Measurements from ENCODE around the gene CECR2. TPM values are rescaled to one million over a fixed set of nuclear protein-coding genes. Genes with fewer than 3 reads are reported as not detected.

The CECR2 gene
- total and polyA plus RNA-seq, 8 donors = 0.89 to 4.4 (median 2.7) TPM

- Histone ChIP-seq H3K9me3 (no peaks in the 10 kb centered on the region), H3K27me3 (no peaks in the 10 kb centered on the region), H3K27ac (no peak overlapping the region), H3K4me3 (no peak overlapping the region), H3K4me1 (no peaks in the 10 kb centered on the region), H3K36me3 (no peaks in the 10 kb centered on the region)
- WGBS, 2 donors = 68 to 72% methylated on average over 5 of the region's 5 CpGs
- FAIRE-seq = no peak
- TF ChIP-seq CTCF (IDR thresholded peaks at IDR 0.05) = no peak
- no peak for DNase-seq
- ATAC-seq = no peak
- intact Hi-C loops (cut with DNase I) = no loop called here
Measured at GRCh38 chr22:17390087-17390486, 20.8 kb downstream of the CECR2 start.

- DNase-seq (no peak), ATAC-seq (no peak), FAIRE-seq (no peak)
- Histone ChIP-seq H3K36me3 (no peaks in the 10 kb centered on the region), H3K27me3 (no peaks in the 10 kb centered on the region), H3K27ac (no peak overlapping the region), H3K4me1 (no peaks in the 10 kb centered on the region), H3K4me3 (no peak overlapping the region), H3K9me3 (no peaks in the 10 kb centered on the region)
- no peak for TF ChIP-seq CTCF (IDR thresholded peaks at IDR 0.05)
- 73 to 76% methylated on average over 3 of the region's 3 CpGs for WGBS, 2 donors
- intact Hi-C loops (cut with DNase I) = no loop called here
Measured at GRCh38 chr22:17396516-17396915, 27.3 kb downstream of the CECR2 start.

- H3K36me3 ChIP-seq = no peaks in the 10 kb centered on the region
- H3K9me3 ChIP-seq = no peaks in the 10 kb centered on the region
- H3K27ac ChIP-seq = no peak overlapping the region
- DNase-seq (no peak), FAIRE-seq (no peak), ATAC-seq (no peak)
- WGBS, 2 donors = 88 to 94% methylated on average over 11 of the region's 11 CpGs
- no peaks in the 10 kb centered on the region for H3K27me3 ChIP-seq
- H3K4me1 ChIP-seq = no peaks in the 10 kb centered on the region
- intact Hi-C loops (cut with DNase I) = no loop called here
- TF ChIP-seq CTCF (IDR thresholded peaks at IDR 0.05) = no peak
- no peak overlapping the region for H3K4me3 ChIP-seq
Measured at GRCh38 chr22:17397756-17398547, 28.7 kb downstream of the CECR2 start.

GRCh38 chr22:17400305-17400704, 31.0 kb downstream of the CECR2 start:
- Histone ChIP-seq H3K4me3 (no peak overlapping the region), H3K9me3 (no peaks in the 10 kb centered on the region), H3K4me1 (no peaks in the 10 kb centered on the region), H3K27ac (no peak overlapping the region), H3K36me3 (no peaks in the 10 kb centered on the region), H3K27me3 (no peaks in the 10 kb centered on the region)
- intact Hi-C loops (cut with DNase I) = no loop called here
- FAIRE-seq = no peak
- no peak for DNase-seq
- no peak for TF ChIP-seq CTCF (IDR thresholded peaks at IDR 0.05)
- WGBS, 2 donors = 87 to 90% methylated on average over 3 of the region's 3 CpGs
- no peak for ATAC-seq

- Histone ChIP-seq H3K27ac (no peak overlapping the region), H3K27me3 (no peaks in the 10 kb centered on the region), H3K4me3 (no peak overlapping the region), H3K4me1 (no peaks in the 10 kb centered on the region), H3K9me3 (no peaks in the 10 kb centered on the region), H3K36me3 (no peaks in the 10 kb centered on the region)
- no peak for ATAC-seq
- intact Hi-C loops (cut with DNase I) = no loop called here
- 94 to 96% methylated on average over 7 of the region's 7 CpGs for WGBS, 2 donors
- TF ChIP-seq CTCF (IDR thresholded peaks at IDR 0.05) = no peak
- no peak for FAIRE-seq
- no peak for DNase-seq
Measured at GRCh38 chr22:17401728-17402127, 32.5 kb downstream of the CECR2 start.

Data from pancreas (tissue), 10 donors.